ENCODE results near the gene DOHH.

DNA sequence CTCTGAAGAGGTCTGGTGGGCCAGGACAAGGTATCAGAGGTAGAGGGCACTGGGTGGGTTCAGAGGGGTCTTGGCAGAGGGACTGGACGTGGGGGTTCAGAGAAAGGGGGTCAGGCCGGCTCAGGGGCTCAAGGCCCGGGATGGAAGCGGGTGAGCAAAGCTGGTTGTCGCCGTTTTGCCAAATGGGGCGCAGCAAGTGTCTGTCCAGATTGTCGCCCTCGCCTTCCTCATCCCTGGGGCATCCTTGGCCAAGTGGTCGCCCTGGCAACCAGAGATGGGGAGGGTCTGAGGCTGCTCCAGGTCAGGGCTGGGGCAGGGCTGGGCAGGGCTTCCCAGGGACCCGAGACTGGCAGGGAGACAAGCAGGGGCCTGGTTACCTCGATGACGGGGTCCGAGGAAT lies 6.8 kb downstream of the DOHH start:
- TF ChIP-seq, protein P1, sequence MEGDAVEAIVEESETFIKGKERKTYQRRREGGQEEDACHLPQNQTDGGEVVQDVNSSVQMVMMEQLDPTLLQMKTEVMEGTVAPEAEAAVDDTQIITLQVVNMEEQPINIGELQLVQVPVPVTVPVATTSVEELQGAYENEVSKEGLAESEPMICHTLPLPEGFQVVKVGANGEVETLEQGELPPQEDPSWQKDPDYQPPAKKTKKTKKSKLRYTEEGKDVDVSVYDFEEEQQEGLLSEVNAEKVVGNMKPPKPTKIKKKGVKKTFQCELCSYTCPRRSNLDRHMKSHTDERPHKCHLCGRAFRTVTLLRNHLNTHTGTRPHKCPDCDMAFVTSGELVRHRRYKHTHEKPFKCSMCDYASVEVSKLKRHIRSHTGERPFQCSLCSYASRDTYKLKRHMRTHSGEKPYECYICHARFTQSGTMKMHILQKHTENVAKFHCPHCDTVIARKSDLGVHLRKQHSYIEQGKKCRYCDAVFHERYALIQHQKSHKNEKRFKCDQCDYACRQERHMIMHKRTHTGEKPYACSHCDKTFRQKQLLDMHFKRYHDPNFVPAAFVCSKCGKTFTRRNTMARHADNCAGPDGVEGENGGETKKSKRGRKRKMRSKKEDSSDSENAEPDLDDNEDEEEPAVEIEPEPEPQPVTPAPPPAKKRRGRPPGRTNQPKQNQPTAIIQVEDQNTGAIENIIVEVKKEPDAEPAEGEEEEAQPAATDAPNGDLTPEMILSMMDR (conservative IDR thresholded peaks at IDR 0.05; ENCODE audit: low read length), result no peak
- no peak for TF ChIP-seq EZH2phosphoT487 (IDR thresholded peaks at IDR 0.05; ENCODE audit: borderline replicate concordance)
